22Rv1 (cell line): ENCODE measurements around the gene TBCK.

Experiments
- ZFX ChIP-seq: fragments of 450-650 bp; IDR thresholded peaks from 2 replicates; pipeline ENCODE4 v1.6.1; 2017; ENCODE audit warnings: antibody characterized with exemption, borderline replicate concordance
- TF ChIP-seq, protein P1 (sequence below): fragments of 450-650 bp; IDR thresholded peaks from 2 replicates; pipeline ENCODE4 v1.5.1; 2017; ENCODE audit warnings: mild to moderate bottlenecking

DNA sequence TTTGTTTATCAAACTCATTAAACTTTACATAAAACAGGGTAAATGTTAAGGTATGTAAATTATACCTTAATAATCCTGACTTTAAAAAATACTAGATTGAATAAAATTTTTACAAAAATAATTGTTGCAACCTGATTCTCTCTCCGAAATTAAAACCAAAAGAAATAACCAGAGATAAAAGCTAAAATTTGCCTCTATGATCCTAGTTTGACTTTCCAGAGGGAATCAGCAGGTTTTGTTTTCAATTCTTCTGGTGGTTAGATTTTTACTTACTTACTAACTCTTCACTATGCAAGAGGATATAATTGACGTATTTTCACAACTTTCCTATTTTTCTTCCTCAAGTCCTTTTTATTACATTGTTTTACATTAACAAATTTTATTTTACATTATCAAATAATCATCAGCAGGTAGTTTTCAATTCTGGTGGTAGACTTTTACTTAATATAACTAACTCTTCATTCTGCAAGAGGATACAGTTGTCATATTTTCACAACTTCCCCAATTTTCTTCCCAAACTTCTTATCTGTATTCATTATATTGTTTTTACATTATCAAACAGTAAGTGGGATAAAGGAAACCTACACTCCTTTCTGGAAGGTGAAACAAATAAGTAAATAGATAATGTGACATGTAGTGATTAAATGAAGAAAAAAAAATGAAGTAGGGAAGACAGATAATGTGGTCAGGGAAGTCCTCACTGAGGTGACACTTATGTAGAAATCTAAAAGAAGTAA lies 52.2 kb downstream of the TBCK start:
- TF ChIP-seq, protein P1, sequence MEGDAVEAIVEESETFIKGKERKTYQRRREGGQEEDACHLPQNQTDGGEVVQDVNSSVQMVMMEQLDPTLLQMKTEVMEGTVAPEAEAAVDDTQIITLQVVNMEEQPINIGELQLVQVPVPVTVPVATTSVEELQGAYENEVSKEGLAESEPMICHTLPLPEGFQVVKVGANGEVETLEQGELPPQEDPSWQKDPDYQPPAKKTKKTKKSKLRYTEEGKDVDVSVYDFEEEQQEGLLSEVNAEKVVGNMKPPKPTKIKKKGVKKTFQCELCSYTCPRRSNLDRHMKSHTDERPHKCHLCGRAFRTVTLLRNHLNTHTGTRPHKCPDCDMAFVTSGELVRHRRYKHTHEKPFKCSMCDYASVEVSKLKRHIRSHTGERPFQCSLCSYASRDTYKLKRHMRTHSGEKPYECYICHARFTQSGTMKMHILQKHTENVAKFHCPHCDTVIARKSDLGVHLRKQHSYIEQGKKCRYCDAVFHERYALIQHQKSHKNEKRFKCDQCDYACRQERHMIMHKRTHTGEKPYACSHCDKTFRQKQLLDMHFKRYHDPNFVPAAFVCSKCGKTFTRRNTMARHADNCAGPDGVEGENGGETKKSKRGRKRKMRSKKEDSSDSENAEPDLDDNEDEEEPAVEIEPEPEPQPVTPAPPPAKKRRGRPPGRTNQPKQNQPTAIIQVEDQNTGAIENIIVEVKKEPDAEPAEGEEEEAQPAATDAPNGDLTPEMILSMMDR = no peak
- TF ChIP-seq ZFX = no peak
